Measurements from ENCODE around the gene BCL2L11. TPM values are rescaled to one million over a fixed set of nuclear protein-coding genes. Genes with fewer than 3 reads are reported as not detected.
A peak's percentile ranks its signal among the peaks of the same experiment; 100 is the strongest.

The BCL2L11 gene
- total RNA-seq, 1 experiment from 2014 or later: 12.6 TPM

- DNase-seq (ENCODE audit: low spot score): no peak
- TF ChIP-seq EZH2 (IDR thresholded peaks at IDR 0.05; ENCODE audit: borderline replicate concordance, low read depth, low read length, poor library complexity, severe bottlenecking): no peak
- TF ChIP-seq CTCF (conservative IDR thresholded peaks at IDR 0.05; ENCODE audit: low read depth, low read length): no peak
- BruUV-seq (replicated peaks): no TSS peak
- POLR2A ChIA-PET (ENCODE audit: low non-redundant PET): no interaction called here
- Histone ChIP-seq H3K9me3 (ENCODE audit: low read depth, low read length, poor library complexity, severe bottlenecking) (no peaks in the 10 kb centered on the region), H3K27ac (ENCODE audit: low read depth, low read length, poor library complexity, severe bottlenecking) (no peak overlapping the region), H3K4me3 (ENCODE audit: low read depth, low read length, poor library complexity, severe bottlenecking) (no peak overlapping the region), H3K27me3 (replicated peaks; ENCODE audit: insufficient read depth, low read depth, low read length, poor library complexity) (no peaks in the 10 kb centered on the region), H3K4me1 (ENCODE audit: insufficient read depth, low read length, poor library complexity, severe bottlenecking) (peaks cover 8% of the 10 kb centered on the region), H3K36me3 (ENCODE audit: insufficient read depth, low read length, poor library complexity, severe bottlenecking) (no peaks in the 10 kb centered on the region)
- CTCF ChIA-PET: no interaction called here
- intact Hi-C loops (cut with micrococcal nuclease; ENCODE audit: unreplicated experiment): no loop called here
Measured at GRCh38 chr2:111167076-111167862, 46.6 kb downstream of the BCL2L11 start.

GRCh38 chr2:111167863-111168162, 47.1 kb downstream of the BCL2L11 start:
- TF ChIP-seq EZH2 (IDR thresholded peaks at IDR 0.05; ENCODE audit: borderline replicate concordance, low read depth, low read length, poor library complexity, severe bottlenecking) (no peak), CTCF (conservative IDR thresholded peaks at IDR 0.05; ENCODE audit: low read depth, low read length) (no peak)
- DNase-seq (ENCODE audit: low spot score): no peak
- BruUV-seq (replicated peaks): no TSS peak
- Histone ChIP-seq H3K4me1 (ENCODE audit: insufficient read depth, low read length, poor library complexity, severe bottlenecking) (peaks cover 5% of the 10 kb centered on the region), H3K27ac (ENCODE audit: low read depth, low read length, poor library complexity, severe bottlenecking) (no peak overlapping the region), H3K27me3 (replicated peaks; ENCODE audit: insufficient read depth, low read depth, low read length, poor library complexity) (no peaks in the 10 kb centered on the region), H3K9me3 (ENCODE audit: low read depth, low read length, poor library complexity, severe bottlenecking) (no peaks in the 10 kb centered on the region), H3K4me3 (ENCODE audit: low read depth, low read length, poor library complexity, severe bottlenecking) (no peak overlapping the region), H3K36me3 (ENCODE audit: insufficient read depth, low read length, poor library complexity, severe bottlenecking) (no peaks in the 10 kb centered on the region)
- ChIA-PET CTCF (interaction anchor here (1.0 kb wide), 1 partner anchor 50 kb away, joined by 3 read pairs; no protein-coding TSS in a partner anchor), POLR2A (ENCODE audit: low non-redundant PET) (no interaction called here)
- intact Hi-C loops (cut with micrococcal nuclease; ENCODE audit: unreplicated experiment): no loop called here

- POLR2A ChIA-PET (ENCODE audit: low non-redundant PET): no interaction called here
- intact Hi-C loops (cut with micrococcal nuclease; ENCODE audit: unreplicated experiment): no loop called here
- DNase-seq (ENCODE audit: low spot score): peak; percentile 44
- Histone ChIP-seq H3K4me1 (ENCODE audit: insufficient read depth, low read length, poor library complexity, severe bottlenecking) (peaks cover 5% of the 10 kb centered on the region), H3K27ac (ENCODE audit: low read depth, low read length, poor library complexity, severe bottlenecking) (no peak overlapping the region), H3K36me3 (ENCODE audit: insufficient read depth, low read length, poor library complexity, severe bottlenecking) (no peaks in the 10 kb centered on the region), H3K4me3 (ENCODE audit: low read depth, low read length, poor library complexity, severe bottlenecking) (no peak overlapping the region), H3K27me3 (replicated peaks; ENCODE audit: insufficient read depth, low read depth, low read length, poor library complexity) (no peaks in the 10 kb centered on the region), H3K9me3 (ENCODE audit: low read depth, low read length, poor library complexity, severe bottlenecking) (no peaks in the 10 kb centered on the region)
- CTCF ChIA-PET: interaction anchor here (1.0 kb wide), 1 partner anchor 51 kb away, joined by 3 read pairs; no protein-coding TSS in a partner anchor
- TF ChIP-seq EZH2 (IDR thresholded peaks at IDR 0.05; ENCODE audit: borderline replicate concordance, low read depth, low read length, poor library complexity, severe bottlenecking) (no peak), CTCF (conservative IDR thresholded peaks at IDR 0.05; ENCODE audit: low read depth, low read length) (no peak)
- no TSS peak for BruUV-seq (replicated peaks)
Measured at GRCh38 chr2:111168528-111169239, 48.0 kb downstream of the BCL2L11 start.
